GM13976 (cell line): ENCODE results near the gene FIGN.

Source experiments
- DNase-seq: peaks from one replicate; pipeline ENCODE4 v3.0.0; 2012; ENCODE audit warnings: low spot score
- in situ Hi-C: fragments of 300-500 bp; cut with MboI; formaldehyde crosslinking; loops from one replicate; pipeline ENCODE4 v1.12.0; 2022; ENCODE audit warnings: low sequenced_read_pairs, mixed read lengths, inconsistent platforms; ENCODE audit not compliant: unreplicated experiment
- TF ChIP-seq, protein P1 (sequence below): IDR thresholded peaks from 2 replicates; pipeline ENCODE4 v1.5.1; 2012; ENCODE audit warnings: borderline replicate concordance, mild to moderate bottlenecking; ENCODE audit not compliant: insufficient read depth; ENCODE audit errors: extremely low read depth, missing control alignments, control extremely low read depth

The FIGN gene

DNA sequence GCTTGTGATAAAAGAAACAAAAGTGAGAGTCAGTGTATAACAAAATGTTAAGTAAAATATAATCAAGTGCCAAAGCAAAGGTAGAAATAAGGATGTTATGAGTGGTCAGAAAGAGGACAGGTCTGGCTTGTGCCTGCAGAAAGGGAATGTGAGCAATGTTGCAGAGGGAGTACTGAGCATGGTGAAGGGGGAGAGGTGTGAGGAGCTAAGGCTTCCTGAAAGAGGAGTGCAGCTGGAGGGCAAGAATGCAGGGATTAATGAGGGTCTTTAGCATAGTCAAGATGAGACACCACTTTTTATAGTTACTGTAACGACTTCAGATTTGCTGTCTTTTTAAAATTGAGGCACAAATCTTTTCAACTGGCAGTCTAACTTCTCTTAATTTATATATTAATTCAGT, 22.0 kb upstream of the FIGN start:
- TF ChIP-seq, protein P1, sequence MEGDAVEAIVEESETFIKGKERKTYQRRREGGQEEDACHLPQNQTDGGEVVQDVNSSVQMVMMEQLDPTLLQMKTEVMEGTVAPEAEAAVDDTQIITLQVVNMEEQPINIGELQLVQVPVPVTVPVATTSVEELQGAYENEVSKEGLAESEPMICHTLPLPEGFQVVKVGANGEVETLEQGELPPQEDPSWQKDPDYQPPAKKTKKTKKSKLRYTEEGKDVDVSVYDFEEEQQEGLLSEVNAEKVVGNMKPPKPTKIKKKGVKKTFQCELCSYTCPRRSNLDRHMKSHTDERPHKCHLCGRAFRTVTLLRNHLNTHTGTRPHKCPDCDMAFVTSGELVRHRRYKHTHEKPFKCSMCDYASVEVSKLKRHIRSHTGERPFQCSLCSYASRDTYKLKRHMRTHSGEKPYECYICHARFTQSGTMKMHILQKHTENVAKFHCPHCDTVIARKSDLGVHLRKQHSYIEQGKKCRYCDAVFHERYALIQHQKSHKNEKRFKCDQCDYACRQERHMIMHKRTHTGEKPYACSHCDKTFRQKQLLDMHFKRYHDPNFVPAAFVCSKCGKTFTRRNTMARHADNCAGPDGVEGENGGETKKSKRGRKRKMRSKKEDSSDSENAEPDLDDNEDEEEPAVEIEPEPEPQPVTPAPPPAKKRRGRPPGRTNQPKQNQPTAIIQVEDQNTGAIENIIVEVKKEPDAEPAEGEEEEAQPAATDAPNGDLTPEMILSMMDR: no peak
- DNase-seq: no peak
- in situ Hi-C loops: no loop called here

- in situ Hi-C loops: no loop called here
- TF ChIP-seq, protein P1: no peak
- DNase-seq: no peak
These were observed 20.8 kb upstream of the FIGN start for GRCh38 chr2:163756588-163756987.

- no peak for DNase-seq
- TF ChIP-seq, protein P1: no peak
- in situ Hi-C loops: no loop called here
These were observed 19.6 kb upstream of the FIGN start for GRCh38 chr2:163755366-163755765.

GRCh38 chr2:163753726-163754125, 17.9 kb upstream of the FIGN start:
- TF ChIP-seq, protein P1: no peak
- in situ Hi-C loops: no loop called here
- no peak for DNase-seq

DNA sequence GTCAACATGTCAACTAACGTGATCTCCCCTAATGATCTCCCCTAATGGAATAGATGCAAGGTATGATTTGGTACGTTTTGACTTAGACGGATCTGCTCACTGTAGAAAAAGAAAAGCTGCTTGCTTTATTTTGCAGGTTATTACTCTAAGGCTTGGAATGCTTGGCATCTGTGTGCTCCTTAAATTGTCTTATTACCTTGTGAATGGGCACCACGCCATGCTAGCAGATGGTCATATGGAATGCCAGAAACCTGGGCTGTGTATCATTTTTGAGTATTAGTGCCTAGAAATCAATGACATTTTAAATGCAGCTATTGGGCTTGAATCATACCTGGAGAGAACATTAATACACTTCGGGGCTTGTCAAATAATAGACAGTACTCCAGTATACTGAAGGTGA, 16.5 kb upstream of the FIGN start:
- in situ Hi-C loops: no loop called here
- DNase-seq: no peak
- TF ChIP-seq, protein P1: no peak

GRCh38 chr2:163751696-163752095, 15.9 kb upstream of the FIGN start:
- TF ChIP-seq, protein P1: no peak
- in situ Hi-C loops: no loop called here
- DNase-seq: no peak

GRCh38 chr2:163748420-163748819, 12.6 kb upstream of the FIGN start:
- no peak for DNase-seq
- in situ Hi-C loops: no loop called here

More at GRCh38 chr2:163748420-163748819, 12.6 kb upstream of the FIGN start:
- TF ChIP-seq, protein P1: no peak
